HepG2 (cell line): ENCODE results near the gene RELL1. TPM values are rescaled to one million over a fixed set of nuclear protein-coding genes. Genes with fewer than 3 reads are reported as not detected.

Experiments
- ATAC-seq: fragments of 200-7000 bp; cut with Tn5 transposase; 3 replicates; pipeline ENCODE4 v1.9.1; 2020; ENCODE audit warnings: mild to moderate bottlenecking, moderate library complexity
- BruUV-seq: library from RNA; stranded (reverse); fragments of 400-500 nt; replicated peaks from 2 replicates; lab custom pipeline; 2021; lab: Mats Ljungman, UMichigan
- CTCF ChIA-PET: fragments of 300-600 bp; formaldehyde crosslinking; extraction: SDS; loops from one replicate; lab custom pipeline; 2021; ENCODE audit warnings: low total read pairs, inconsistent platforms, low intra/inter-chr PET ratio; lab: Yijun Ruan, JAX
- POLR2A ChIA-PET: fragments of 350-600 bp; sonication (Branson Sonifier 250); formaldehyde crosslinking; loops from one replicate; lab custom pipeline; 2020; ENCODE audit warnings: antibody characterized with exemption, inconsistent platforms; lab: Yijun Ruan, JAX
- DNase-seq: peaks from one replicate; pipeline ENCODE4 v3.0.0-alpha.2; 2015; ENCODE audit warnings: low spot score
- FAIRE-seq: peaks from 3 replicates; lab custom pipeline; 2011; peaks lifted over from hg19 to GRCh38; lab: Jason Lieb, UNC
- H2AFZ ChIP-seq: one replicate; pipeline ENCODE4 v1.6.1; 2011; ENCODE audit warnings: low read length, inconsistent platforms
- H3K27ac ChIP-seq: fragments of 300-600 bp; 3 replicates; pipeline ENCODE4 v1.8.0; 2011; ENCODE audit warnings: mixed run types, mild to moderate bottlenecking, mixed read lengths, low read length, inconsistent platforms; ENCODE audit not compliant: insufficient read depth; ENCODE audit errors: extremely low read length
- H3K27me3 ChIP-seq, 2 experiments: fragments of 200-600 bp in 1 of 2; 2 replicates in 1 of 2; 3 replicates in 1 of 2; pipeline versions ENCODE4 v1.6.0 to v1.8.0; 2011; ENCODE audit warnings: low read length in 2 of 2, mild to moderate bottlenecking in 2 of 2, moderate library complexity in 2 of 2, inconsistent platforms in 1 of 2; ENCODE audit not compliant: insufficient read depth in 2 of 2, control insufficient read depth in 1 of 2
- H3K36me3 ChIP-seq, 2 experiments: fragments of 200-600 bp in 1 of 2; replicated peaks in 1 of 2; 2 replicates in 1 of 2; 3 replicates in 1 of 2; pipeline versions ENCODE4 v1.5.1 to v1.8.0; 2011; ENCODE audit warnings: low read length in 2 of 2, inconsistent platforms in 1 of 2; ENCODE audit not compliant: insufficient read depth in 2 of 2, control insufficient read depth in 1 of 2
- H3K4me1 ChIP-seq: 2 replicates; pipeline ENCODE4 v1.5.1; 2012; ENCODE audit warnings: low read length, inconsistent platforms; ENCODE audit not compliant: insufficient read depth
- H3K4me2 ChIP-seq: 2 replicates; pipeline ENCODE4 v1.6.0; 2011; ENCODE audit warnings: low read depth, low read length, inconsistent platforms
- H3K4me3 ChIP-seq, 3 experiments: fragments of 200-600 bp in 1 of 3; sonication (generic), shearing (Covaris generic) in 1 of 3; replicated peaks in 1 of 3; 2 replicates each; pipeline ENCODE4 v1.5.1; 2011 to 2016; ENCODE audit warnings: low read length in 3 of 3, inconsistent platforms in 2 of 3, low read depth in 2 of 3, mild to moderate bottlenecking in 2 of 3, control low read depth in 1 of 3, mixed read lengths in 1 of 3; ENCODE audit not compliant: insufficient read depth in 1 of 3
- H3K79me2 ChIP-seq: one replicate; pipeline ENCODE4 v1.6.1; 2011; ENCODE audit warnings: low read length, inconsistent platforms; ENCODE audit not compliant: insufficient read depth
- H3K9ac ChIP-seq: 2 replicates; pipeline ENCODE4 v1.6.0; 2011; ENCODE audit warnings: mild to moderate bottlenecking, low read depth, low read length, inconsistent platforms; ENCODE audit not compliant: insufficient read depth
- H3K9me3 ChIP-seq: 2 replicates; pipeline ENCODE4 v1.5.1; 2012; ENCODE audit warnings: mild to moderate bottlenecking, low read length
- H4K20me1 ChIP-seq: 2 replicates; pipeline ENCODE4 v1.6.0; 2011; ENCODE audit warnings: inconsistent platforms, mild to moderate bottlenecking, low read length, moderate library complexity; ENCODE audit not compliant: insufficient read depth
- CHCHD3 ChIP-seq: sonication (generic); formaldehyde crosslinking; IDR thresholded peaks from 2 replicates; pipeline ENCODE4 v1.8.0; 2022; ENCODE audit warnings: mild to moderate bottlenecking, missing genetic modification reagents, moderate library complexity
- KDM4B ChIP-seq: sonication (generic); formaldehyde crosslinking; IDR thresholded peaks from 2 replicates; pipeline ENCODE4 v1.4.0; 2020; ENCODE audit warnings: missing genetic modification reagents
- PHF8 ChIP-seq: sonication (generic); formaldehyde crosslinking; IDR thresholded peaks from 2 replicates; pipeline ENCODE4 v1.5.0; 2020; ENCODE audit warnings: missing genetic modification reagents
- TCF7 ChIP-seq: sonication (generic); IDR thresholded peaks from 2 replicates; pipeline ENCODE4 v1.6.1; 2016; ENCODE audit warnings: antibody characterized with exemption, low read depth
- YEATS4 ChIP-seq: sonication (generic); formaldehyde crosslinking; IDR thresholded peaks from 2 replicates; pipeline ENCODE4 v1.4.0; 2020; ENCODE audit warnings: missing genetic modification reagents, borderline replicate concordance
- ZNF180 ChIP-seq: sonication (generic); formaldehyde crosslinking; IDR thresholded peaks from 2 replicates; pipeline ENCODE4 v1.4.0; 2020; ENCODE audit warnings: low read depth, missing genetic modification reagents, borderline replicate concordance
- ZNF282 ChIP-seq: fragments of 450-650 bp; IDR thresholded peaks from 2 replicates; pipeline ENCODE4 v1.6.1; 2018; ENCODE audit not compliant: partially characterized antibody
- WGBS: methylation state at CpG from one replicate; pipeline ENCODE4 v1.1.6; 2017; ENCODE audit warnings: low lambda C conversion rate; 5-methylcytosine and 5-hydroxymethylcytosine counted together
- in situ Hi-C: cut with HindIII; loops from 2 replicates; pipeline ENCODE4 v1.10.0; 2017; ENCODE audit warnings: low pct_unique_long_range_greater_than_20kb; ENCODE audit not compliant: extremely low pct_ligation_motif_present
- intact Hi-C: fragments of 100-400 bp; cut with micrococcal nuclease; formaldehyde crosslinking; loops from one replicate; pipeline ENCODE4 v1.10.0; 2022; ENCODE audit not compliant: unreplicated experiment
- polyA plus RNA-seq, 8 experiments: library from polyadenylated mRNA; depleted of rRNA in 3 of 8; stranded (reverse) in 7 of 8; unstranded in 1 of 8; fragments of >200 nt; fragmentation: Illumina TruSeq in 4 of 8; extraction: Trizol in 4 of 8; gene quantifications; 2 replicates each; pipeline versions ENCODE4 v1.2.1 to v1.2.3, GENCODE V29; 2011 to 2016; ENCODE audit warnings: low read depth in 4 of 8, missing spikeins in 1 of 8, mixed read lengths in 1 of 8; ENCODE audit not compliant: insufficient read depth in 1 of 8
- total RNA-seq, 5 experiments: library from RNA; depleted of rRNA; stranded (reverse); fragments of >200 nt; fragmentation: Illumina TruSeq; extraction: Trizol; gene quantifications; 2 replicates each; pipeline ENCODE4 v1.2.3, GENCODE V29; 2016; ENCODE audit warnings: low read depth in 1 of 5
- TF ChIP-seq, protein P1 (sequence below): sonication (generic); formaldehyde crosslinking; IDR thresholded peaks from 2 replicates; pipeline ENCODE4 v1.4.0; 2020; ENCODE audit warnings: missing genetic modification reagents
- TF ChIP-seq, protein P2 (sequence below): sonication (generic); formaldehyde crosslinking; IDR thresholded peaks from 2 replicates; pipeline ENCODE4 v1.4.0; 2020; ENCODE audit warnings: missing genetic modification reagents, borderline replicate concordance
- TF ChIP-seq, protein P3 (sequence below): sonication (generic); formaldehyde crosslinking; IDR thresholded peaks from 2 replicates; pipeline ENCODE4 v1.5.0; 2020; ENCODE audit warnings: missing genetic modification reagents, mild to moderate bottlenecking, borderline replicate concordance
- TF ChIP-seq, protein P4 (sequence below): sonication (generic); formaldehyde crosslinking; IDR thresholded peaks from 2 replicates; pipeline ENCODE4 v1.4.0; 2020; ENCODE audit warnings: missing genetic modification reagents, low read depth, mild to moderate bottlenecking, borderline replicate concordance
- TF ChIP-seq, protein P5 (sequence below): sonication (generic); formaldehyde crosslinking; IDR thresholded peaks from 2 replicates; pipeline ENCODE4 v1.8.0; 2022; ENCODE audit warnings: low read depth, missing genetic modification reagents

RELL1 gene
- total and polyA plus RNA-seq, 2 of the 13 experiments (the other 11 are each of a cell fraction or from before 2014, with no cell fraction given) = 8.4 to 58.4 TPM

DNA sequence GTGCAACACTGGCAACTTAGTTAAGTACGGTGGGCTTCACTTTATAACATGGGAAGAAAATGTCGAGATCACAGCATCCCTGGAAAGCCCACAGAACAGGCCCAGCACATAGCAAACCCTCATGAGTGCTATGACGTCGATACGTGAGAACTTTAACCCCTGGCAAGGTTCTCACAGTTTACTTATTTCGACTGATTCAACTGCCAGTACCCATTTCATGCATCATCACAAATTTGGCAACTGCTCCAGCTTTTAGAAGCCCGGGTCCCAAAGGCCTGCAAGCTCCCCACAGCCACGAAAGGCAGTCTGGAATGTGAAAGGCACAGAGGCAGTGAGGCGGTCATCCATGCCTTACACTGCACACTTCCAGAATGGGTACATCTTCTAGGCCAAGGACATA is 41.2 kb downstream of the RELL1 start:
- DNase-seq (no peak), FAIRE-seq (no peak), ATAC-seq (no peak)
- H2AFZ ChIP-seq = no peak overlapping the region
- in situ Hi-C loops (no loop called here), intact Hi-C loops (loop anchor here (5.0 kb wide), 3 partner anchors 37 to 82 kb away; no protein-coding TSS in a partner anchor)
- no peaks in the 10 kb centered on the region for H3K27me3 ChIP-seq
- BruUV-seq = no TSS peak
- no peak overlapping the region for H3K9ac ChIP-seq
- H3K4me2 ChIP-seq = no peak overlapping the region
- peaks cover 47% of the 10 kb centered on the region for H3K4me1 ChIP-seq
- H3K4me3 ChIP-seq = no peak overlapping the region
- 88% methylated on average over 9 of the region's 9 CpGs for WGBS
- no peaks in the 10 kb centered on the region for H4K20me1 ChIP-seq
- H3K27ac ChIP-seq = no peak overlapping the region
- no peaks in the 10 kb centered on the region for H3K9me3 ChIP-seq
- POLR2A ChIA-PET = no interaction called here
- H3K36me3 ChIP-seq = peaks cover 2 to 25% of the 10 kb centered on the region in 2 experiments
- peaks cover 6% of the 10 kb centered on the region for H3K79me2 ChIP-seq
- CTCF ChIA-PET = no interaction called here
- TF ChIP-seq TCF7 = no peak
- TF ChIP-seq KDM4B (CRISPR knock-in tag) = no peak
- no peak for TF ChIP-seq ZNF282
- TF ChIP-seq, protein P1, sequence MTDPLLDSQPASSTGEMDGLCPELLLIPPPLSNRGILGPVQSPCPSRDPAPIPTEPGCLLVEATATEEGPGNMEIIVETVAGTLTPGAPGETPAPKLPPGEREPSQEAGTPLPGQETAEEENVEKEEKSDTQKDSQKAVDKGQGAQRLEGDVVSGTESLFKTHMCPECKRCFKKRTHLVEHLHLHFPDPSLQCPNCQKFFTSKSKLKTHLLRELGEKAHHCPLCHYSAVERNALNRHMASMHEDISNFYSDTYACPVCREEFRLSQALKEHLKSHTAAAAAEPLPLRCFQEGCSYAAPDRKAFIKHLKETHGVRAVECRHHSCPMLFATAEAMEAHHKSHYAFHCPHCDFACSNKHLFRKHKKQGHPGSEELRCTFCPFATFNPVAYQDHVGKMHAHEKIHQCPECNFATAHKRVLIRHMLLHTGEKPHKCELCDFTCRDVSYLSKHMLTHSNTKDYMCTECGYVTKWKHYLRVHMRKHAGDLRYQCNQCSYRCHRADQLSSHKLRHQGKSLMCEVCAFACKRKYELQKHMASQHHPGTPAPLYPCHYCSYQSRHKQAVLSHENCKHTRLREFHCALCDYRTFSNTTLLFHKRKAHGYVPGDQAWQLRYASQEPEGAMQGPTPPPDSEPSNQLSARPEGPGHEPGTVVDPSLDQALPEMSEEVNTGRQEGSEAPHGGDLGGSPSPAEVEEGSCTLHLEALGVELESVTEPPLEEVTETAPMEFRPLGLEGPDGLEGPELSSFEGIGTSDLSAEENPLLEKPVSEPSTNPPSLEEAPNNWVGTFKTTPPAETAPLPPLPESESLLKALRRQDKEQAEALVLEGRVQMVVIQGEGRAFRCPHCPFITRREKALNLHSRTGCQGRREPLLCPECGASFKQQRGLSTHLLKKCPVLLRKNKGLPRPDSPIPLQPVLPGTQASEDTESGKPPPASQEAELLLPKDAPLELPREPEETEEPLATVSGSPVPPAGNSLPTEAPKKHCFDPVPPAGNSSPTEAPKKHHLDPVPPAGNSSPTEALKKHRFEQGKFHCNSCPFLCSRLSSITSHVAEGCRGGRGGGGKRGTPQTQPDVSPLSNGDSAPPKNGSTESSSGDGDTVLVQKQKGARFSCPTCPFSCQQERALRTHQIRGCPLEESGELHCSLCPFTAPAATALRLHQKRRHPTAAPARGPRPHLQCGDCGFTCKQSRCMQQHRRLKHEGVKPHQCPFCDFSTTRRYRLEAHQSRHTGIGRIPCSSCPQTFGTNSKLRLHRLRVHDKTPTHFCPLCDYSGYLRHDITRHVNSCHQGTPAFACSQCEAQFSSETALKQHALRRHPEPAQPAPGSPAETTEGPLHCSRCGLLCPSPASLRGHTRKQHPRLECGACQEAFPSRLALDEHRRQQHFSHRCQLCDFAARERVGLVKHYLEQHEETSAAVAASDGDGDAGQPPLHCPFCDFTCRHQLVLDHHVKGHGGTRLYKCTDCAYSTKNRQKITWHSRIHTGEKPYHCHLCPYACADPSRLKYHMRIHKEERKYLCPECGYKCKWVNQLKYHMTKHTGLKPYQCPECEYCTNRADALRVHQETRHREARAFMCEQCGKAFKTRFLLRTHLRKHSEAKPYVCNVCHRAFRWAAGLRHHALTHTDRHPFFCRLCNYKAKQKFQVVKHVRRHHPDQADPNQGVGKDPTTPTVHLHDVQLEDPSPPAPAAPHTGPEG (CRISPR knock-in tag) = no peak
- TF ChIP-seq CHCHD3 (CRISPR knock-in tag) = no peak
- no peak for TF ChIP-seq PHF8
- TF ChIP-seq ZNF180 (CRISPR knock-in tag) = no peak
- TF ChIP-seq, protein P2, sequence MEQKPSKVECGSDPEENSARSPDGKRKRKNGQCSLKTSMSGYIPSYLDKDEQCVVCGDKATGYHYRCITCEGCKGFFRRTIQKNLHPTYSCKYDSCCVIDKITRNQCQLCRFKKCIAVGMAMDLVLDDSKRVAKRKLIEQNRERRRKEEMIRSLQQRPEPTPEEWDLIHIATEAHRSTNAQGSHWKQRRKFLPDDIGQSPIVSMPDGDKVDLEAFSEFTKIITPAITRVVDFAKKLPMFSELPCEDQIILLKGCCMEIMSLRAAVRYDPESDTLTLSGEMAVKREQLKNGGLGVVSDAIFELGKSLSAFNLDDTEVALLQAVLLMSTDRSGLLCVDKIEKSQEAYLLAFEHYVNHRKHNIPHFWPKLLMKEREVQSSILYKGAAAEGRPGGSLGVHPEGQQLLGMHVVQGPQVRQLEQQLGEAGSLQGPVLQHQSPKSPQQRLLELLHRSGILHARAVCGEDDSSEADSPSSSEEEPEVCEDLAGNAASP = no peak
- TF ChIP-seq, protein P3, sequence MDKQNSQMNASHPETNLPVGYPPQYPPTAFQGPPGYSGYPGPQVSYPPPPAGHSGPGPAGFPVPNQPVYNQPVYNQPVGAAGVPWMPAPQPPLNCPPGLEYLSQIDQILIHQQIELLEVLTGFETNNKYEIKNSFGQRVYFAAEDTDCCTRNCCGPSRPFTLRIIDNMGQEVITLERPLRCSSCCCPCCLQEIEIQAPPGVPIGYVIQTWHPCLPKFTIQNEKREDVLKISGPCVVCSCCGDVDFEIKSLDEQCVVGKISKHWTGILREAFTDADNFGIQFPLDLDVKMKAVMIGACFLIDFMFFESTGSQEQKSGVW (CRISPR knock-in tag) = no peak
- TF ChIP-seq, protein P4, sequence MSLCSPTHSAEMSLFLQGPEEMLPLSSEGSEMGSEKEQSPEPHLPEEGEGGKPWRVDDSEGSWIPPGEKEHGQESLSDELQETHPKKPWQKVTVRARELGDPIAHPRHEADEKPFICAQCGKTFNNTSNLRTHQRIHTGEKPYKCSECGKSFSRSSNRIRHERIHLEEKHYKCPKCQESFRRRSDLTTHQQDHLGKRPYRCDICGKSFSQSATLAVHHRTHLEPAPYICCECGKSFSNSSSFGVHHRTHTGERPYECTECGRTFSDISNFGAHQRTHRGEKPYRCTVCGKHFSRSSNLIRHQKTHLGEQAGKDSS (CRISPR knock-in tag) = no peak
- TF ChIP-seq YEATS4 = no peak
- TF ChIP-seq, protein P5, sequence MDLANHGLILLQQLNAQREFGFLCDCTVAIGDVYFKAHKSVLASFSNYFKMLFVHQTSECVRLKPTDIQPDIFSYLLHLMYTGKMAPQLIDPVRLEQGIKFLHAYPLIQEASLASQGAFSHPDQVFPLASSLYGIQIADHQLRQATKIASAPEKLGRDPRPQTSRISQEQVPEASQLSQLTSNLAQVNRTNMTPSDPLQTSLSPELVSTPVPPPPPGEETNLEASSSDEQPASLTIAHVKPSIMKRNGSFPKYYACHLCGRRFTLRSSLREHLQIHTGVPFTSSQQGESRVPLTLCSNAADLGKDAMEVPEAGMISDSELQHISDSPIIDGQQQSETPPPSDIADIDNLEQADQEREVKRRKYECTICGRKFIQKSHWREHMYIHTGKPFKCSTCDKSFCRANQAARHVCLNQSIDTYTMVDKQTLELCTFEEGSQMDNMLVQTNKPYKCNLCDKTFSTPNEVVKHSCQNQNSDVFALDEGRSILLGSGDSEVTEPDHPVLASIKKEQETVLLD = no peak
